Osteocyte (in vitro differentiated cells): Measurements from ENCODE around the gene CLEC2A. TPM values are rescaled to one million over a fixed set of nuclear protein-coding genes. Genes with fewer than 3 reads are reported as not detected.
"Not testable (repeated sequence)": the region's sequence is repeated elsewhere in the genome, so short reads cannot be mapped to it uniquely, and the experiment has no call there.

Source experiments
- DNase-seq: peaks from one replicate; pipeline ENCODE4 v3.0.0; 2021; ENCODE audit warnings: mixed read lengths; ENCODE audit not compliant: unreplicated experiment; ENCODE audit errors: extremely low spot score
- H3K27ac Mint-ChIP-seq: one replicate; pipeline ENCODE4 v1.8.0; 2021; ENCODE audit warnings: mild to moderate bottlenecking, mixed read lengths; ENCODE audit not compliant: unreplicated experiment
- H3K27me3 Mint-ChIP-seq: one replicate; pipeline ENCODE4 v1.8.0; 2021; ENCODE audit warnings: mixed read lengths; ENCODE audit not compliant: unreplicated experiment
- H3K36me3 Mint-ChIP-seq: one replicate; pipeline ENCODE4 v1.8.0; 2021; ENCODE audit warnings: mixed read lengths; ENCODE audit not compliant: unreplicated experiment
- H3K4me1 Mint-ChIP-seq: one replicate; pipeline ENCODE4 v1.8.0; 2021; ENCODE audit warnings: mixed read lengths; ENCODE audit not compliant: unreplicated experiment
- H3K4me3 Mint-ChIP-seq: one replicate; pipeline ENCODE4 v1.8.0; 2021; ENCODE audit warnings: mild to moderate bottlenecking, moderate library complexity, mixed read lengths; ENCODE audit not compliant: unreplicated experiment
- H3K9me3 Mint-ChIP-seq: one replicate; pipeline ENCODE4 v1.8.0; 2021; ENCODE audit warnings: mixed read lengths; ENCODE audit not compliant: unreplicated experiment
- total RNA-seq: library from RNA; stranded (reverse); gene quantifications from 2 replicates; pipeline ENCODE4 v1.2.1, GENCODE V29; 2021
- TF ChIP-seq, protein P1 (sequence below): fragments of 200-600 bp; sonication (generic); IDR thresholded peaks from 2 replicates; pipeline ENCODE4 v1.5.0; 2021; ENCODE audit warnings: antibody characterized with exemption, mild to moderate bottlenecking, moderate library complexity

The CLEC2A gene
- total RNA-seq, 1 donor from 2014 or later = not detected

DNA sequence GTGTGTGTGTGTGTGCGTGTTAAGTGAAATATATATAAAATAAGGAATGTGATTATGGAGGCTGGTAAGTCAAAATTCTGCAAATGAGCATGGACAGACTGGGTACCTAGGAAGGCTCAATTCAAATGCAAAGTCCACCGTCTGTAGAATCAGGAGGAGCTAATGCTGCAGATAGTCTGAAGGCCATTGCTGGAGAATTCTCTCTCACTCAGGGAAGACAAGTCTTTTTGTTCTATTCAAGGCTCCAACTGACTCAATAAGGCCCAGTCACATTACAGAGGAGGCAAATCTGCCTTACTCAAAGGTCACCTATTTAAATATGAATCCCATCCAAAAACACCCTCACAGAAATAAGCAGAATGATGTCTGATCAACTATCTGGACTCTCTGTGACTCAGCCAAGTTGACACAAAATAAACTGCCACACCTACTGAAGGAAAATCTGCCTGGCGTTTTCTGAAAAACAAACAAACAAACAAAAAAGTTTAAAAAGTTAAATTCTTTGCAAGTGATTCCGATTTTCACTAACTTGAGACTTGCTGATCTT, 51.6 kb downstream of the CLEC2A start:
- no peaks in the 10 kb centered on the region for H3K27me3 Mint-ChIP-seq
- H3K36me3 Mint-ChIP-seq = no peaks in the 10 kb centered on the region
- no peak overlapping the region for H3K27ac Mint-ChIP-seq
- no peak for DNase-seq
- H3K4me1 Mint-ChIP-seq = no peaks in the 10 kb centered on the region
- H3K4me3 Mint-ChIP-seq = no peak overlapping the region
- H3K9me3 Mint-ChIP-seq = no peaks in the 10 kb centered on the region
- TF ChIP-seq, protein P1, sequence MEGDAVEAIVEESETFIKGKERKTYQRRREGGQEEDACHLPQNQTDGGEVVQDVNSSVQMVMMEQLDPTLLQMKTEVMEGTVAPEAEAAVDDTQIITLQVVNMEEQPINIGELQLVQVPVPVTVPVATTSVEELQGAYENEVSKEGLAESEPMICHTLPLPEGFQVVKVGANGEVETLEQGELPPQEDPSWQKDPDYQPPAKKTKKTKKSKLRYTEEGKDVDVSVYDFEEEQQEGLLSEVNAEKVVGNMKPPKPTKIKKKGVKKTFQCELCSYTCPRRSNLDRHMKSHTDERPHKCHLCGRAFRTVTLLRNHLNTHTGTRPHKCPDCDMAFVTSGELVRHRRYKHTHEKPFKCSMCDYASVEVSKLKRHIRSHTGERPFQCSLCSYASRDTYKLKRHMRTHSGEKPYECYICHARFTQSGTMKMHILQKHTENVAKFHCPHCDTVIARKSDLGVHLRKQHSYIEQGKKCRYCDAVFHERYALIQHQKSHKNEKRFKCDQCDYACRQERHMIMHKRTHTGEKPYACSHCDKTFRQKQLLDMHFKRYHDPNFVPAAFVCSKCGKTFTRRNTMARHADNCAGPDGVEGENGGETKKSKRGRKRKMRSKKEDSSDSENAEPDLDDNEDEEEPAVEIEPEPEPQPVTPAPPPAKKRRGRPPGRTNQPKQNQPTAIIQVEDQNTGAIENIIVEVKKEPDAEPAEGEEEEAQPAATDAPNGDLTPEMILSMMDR = no peak

DNA sequence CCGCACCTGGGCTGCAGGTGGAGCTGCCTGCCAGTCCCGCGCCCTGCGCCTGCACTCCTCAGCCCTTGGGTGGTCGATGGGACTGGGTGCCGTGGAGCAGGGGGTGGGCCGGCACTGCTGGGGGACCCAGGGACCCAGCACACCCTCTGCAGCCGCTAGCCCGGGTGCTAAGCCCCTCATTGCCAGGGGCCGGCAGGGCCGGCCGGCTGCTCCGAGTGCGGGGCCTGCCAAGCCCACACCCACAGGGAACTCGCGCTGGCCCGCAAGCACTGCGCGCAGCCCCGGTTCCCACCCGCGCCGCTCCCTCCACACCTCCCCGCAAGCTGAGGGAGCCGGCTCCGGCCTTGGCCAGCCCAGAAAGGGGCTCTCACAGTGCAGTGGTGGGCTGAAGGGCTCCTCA, 56.0 kb downstream of the CLEC2A start:
- not testable (repeated sequence) for H3K9me3 Mint-ChIP-seq, H3K27me3 Mint-ChIP-seq, H3K36me3 Mint-ChIP-seq, H3K4me1 Mint-ChIP-seq, DNase-seq, H3K27ac Mint-ChIP-seq, H3K4me3 Mint-ChIP-seq

DNA sequence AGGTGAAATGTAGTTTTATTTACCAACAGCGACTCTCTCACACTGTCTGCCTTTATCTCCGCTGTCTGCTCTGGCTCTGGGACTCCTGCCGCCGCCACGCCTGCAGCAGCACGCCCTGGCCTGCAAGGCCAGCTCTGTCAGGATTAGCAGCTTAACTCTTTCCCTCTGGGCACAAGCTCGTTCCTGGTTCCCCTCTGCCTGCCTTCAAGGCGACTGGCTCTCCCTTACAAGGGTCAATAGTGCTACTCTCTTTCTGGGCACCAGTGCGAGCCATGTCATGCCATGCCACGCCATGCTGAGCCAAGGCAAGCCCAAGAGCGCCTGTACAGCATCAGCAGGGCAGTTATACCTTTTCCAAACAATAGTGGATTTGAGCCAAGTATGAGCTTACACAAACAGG, 59.4 kb downstream of the CLEC2A start:
- Mint-ChIP-seq H3K36me3 (no peaks in the 10 kb centered on the region), H3K4me3 (no peak overlapping the region), H3K27me3 (no peaks in the 10 kb centered on the region), H3K9me3 (no peaks in the 10 kb centered on the region), H3K27ac (no peak overlapping the region), H3K4me1 (peaks cover 4% of the 10 kb centered on the region)
- no peak for DNase-seq
- TF ChIP-seq, protein P1 = no peak

DNA sequence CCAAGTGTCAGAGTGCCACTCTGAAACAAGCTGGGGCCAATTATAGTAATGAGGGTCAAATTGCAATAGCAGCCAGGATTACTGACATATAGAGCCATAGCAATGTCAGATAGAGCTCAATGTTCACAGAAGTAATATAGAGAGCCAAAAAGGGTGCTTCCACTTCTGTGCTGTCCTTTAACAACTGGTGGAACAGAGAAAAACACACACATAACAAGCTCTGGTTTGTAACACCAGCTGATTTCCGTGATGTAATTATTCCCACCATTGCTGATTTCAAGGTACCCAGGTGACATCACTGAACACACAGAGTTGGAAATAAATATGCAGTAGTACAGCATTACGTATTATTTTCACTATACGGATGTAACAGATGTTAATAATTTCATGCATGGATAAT, 60.0 kb downstream of the CLEC2A start:
- TF ChIP-seq, protein P1 = no peak
- Mint-ChIP-seq H3K4me1 (peaks cover 4% of the 10 kb centered on the region), H3K4me3 (no peak overlapping the region), H3K27ac (no peak overlapping the region), H3K9me3 (no peaks in the 10 kb centered on the region), H3K27me3 (no peaks in the 10 kb centered on the region), H3K36me3 (no peaks in the 10 kb centered on the region)
- no peak for DNase-seq

DNA sequence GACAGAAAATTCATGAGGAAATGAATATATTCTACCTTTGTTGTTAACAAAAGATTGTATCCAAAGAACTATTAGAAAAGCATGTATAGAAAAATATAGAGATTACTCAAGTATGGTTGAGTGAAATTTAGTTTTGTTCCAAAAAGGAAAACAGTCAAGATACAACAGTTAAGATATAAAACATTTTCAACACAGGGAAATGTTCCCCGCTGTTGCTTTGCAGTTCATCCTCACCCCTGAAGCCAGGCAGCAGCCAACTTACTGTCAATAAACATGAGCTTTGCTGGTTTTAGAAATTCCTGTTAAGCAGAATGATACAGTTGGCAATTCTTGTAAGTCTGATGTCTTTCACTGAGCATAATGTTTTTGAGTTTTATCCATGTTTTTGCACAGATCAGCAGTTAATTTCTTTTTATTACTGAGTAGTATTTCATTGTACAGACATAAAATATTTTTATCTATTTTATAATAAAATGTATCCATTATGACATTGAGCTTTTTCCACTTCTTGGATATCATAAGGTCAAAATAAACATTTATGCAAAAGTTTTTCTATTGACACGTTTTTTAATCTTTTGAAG, 61.8 kb downstream of the CLEC2A start:
- Mint-ChIP-seq H3K9me3 (no peaks in the 10 kb centered on the region), H3K4me3 (no peak overlapping the region), H3K27ac (no peak overlapping the region), H3K36me3 (no peaks in the 10 kb centered on the region), H3K4me1 (peaks cover 4% of the 10 kb centered on the region), H3K27me3 (peaks cover 3% of the 10 kb centered on the region)
- TF ChIP-seq, protein P1 = no peak
- no peak for DNase-seq
